ENCODE data around the gene LHPP. TPM values are rescaled to one million over a fixed set of nuclear protein-coding genes. Genes with fewer than 3 reads are reported as not detected.

The LHPP gene
- total and polyA plus RNA-seq, 8 donors, result 8.5 to 48.7 (median 17.0) TPM

GRCh38 chr10:124508070-124508667, 46.5 kb downstream of the LHPP start:
- Histone ChIP-seq H3K36me3 (peaks cover 0 to 11% (median 8%) of the 10 kb centered on the region in 4 donors), H3K4me1 (no peaks in the 10 kb centered on the region), H3K27me3 (no peaks in the 10 kb centered on the region), H3K4me3 (no peak overlapping the region), H3K27ac (no peak overlapping the region), H3K9me3 (no peaks in the 10 kb centered on the region)
- DNase-seq, result no peak
- TF ChIP-seq POLR2AphosphoS5 (IDR thresholded peaks at IDR 0.05) (no peak), POLR2A (IDR thresholded peaks at IDR 0.05) (no peak), EP300 (IDR thresholded peaks at IDR 0.05) (no peak), CTCF (IDR thresholded peaks at IDR 0.05) (no peak)
- WGBS, 5 donors, result 84 to 99% (median 86%) methylated on average over 5 to 8 of the region's 8 CpGs
- intact Hi-C loops (cut with DNase I; ENCODE audit: low total_unique reads), result no loop called here

GRCh38 chr10:124508907-124509454, 47.4 kb downstream of the LHPP start:
- Histone ChIP-seq H3K27me3 (no peaks in the 10 kb centered on the region), H3K9me3 (no peaks in the 10 kb centered on the region), H3K27ac (no peak overlapping the region), H3K36me3 (peaks cover 0 to 9% (median 8%) of the 10 kb centered on the region in 4 donors), H3K4me1 (no peaks in the 10 kb centered on the region), H3K4me3 (no peak overlapping the region)
- DNase-seq, result no peak
- 76 to 91% (median 82%) methylated on average over 5 of the region's 5 CpGs for WGBS, 5 donors
- intact Hi-C loops (cut with DNase I; ENCODE audit: low total_unique reads), result no loop called here
- TF ChIP-seq POLR2AphosphoS5 (IDR thresholded peaks at IDR 0.05) (no peak), CTCF (IDR thresholded peaks at IDR 0.05) (no peak), POLR2A (IDR thresholded peaks at IDR 0.05) (no peak), EP300 (IDR thresholded peaks at IDR 0.05) (no peak)

GRCh38 chr10:124509880-124510632, 48.4 kb downstream of the LHPP start:
- Histone ChIP-seq H3K4me3 (no peak overlapping the region), H3K36me3 (peaks cover 0 to 9% (median 8%) of the 10 kb centered on the region in 4 donors), H3K9me3 (no peaks in the 10 kb centered on the region), H3K27me3 (no peaks in the 10 kb centered on the region), H3K27ac (no peak overlapping the region), H3K4me1 (no peaks in the 10 kb centered on the region)
- intact Hi-C loops (cut with DNase I; ENCODE audit: low total_unique reads), result no loop called here
- TF ChIP-seq POLR2AphosphoS5 (IDR thresholded peaks at IDR 0.05) (no peak), EP300 (IDR thresholded peaks at IDR 0.05) (no peak), CTCF (IDR thresholded peaks at IDR 0.05) (no peak), POLR2A (IDR thresholded peaks at IDR 0.05) (no peak)
- no peak for DNase-seq
- 91 to 96% (median 94%) methylated on average over 27 of the region's 27 CpGs for WGBS, 5 donors

DNA sequence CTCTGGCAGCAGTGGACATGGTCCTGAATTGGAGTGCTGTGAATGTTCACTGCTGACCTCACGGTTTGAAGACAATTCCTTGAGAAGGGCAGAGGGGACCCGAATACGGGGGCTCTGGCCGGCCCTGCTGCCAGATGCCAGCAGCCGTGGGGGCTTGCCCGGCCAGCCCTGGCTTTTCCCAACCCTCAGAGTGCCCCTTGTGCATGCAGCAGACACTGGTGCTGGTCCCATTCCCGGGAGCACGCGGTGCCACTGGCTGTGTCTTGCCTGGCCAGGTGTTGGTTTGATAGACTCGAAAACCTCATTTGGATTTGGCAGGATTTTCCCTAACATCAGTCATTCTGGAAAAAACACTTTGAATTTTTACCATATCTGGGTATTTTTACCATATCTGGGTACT, 49.1 kb downstream of the LHPP start:
- no peak overlapping the region for H3K27ac ChIP-seq
- TF ChIP-seq POLR2A (IDR thresholded peaks at IDR 0.05) (no peak), POLR2AphosphoS5 (IDR thresholded peaks at IDR 0.05) (no peak), EP300 (IDR thresholded peaks at IDR 0.05) (no peak), CTCF (IDR thresholded peaks at IDR 0.05) (no peak)
- no peak overlapping the region for H3K4me3 ChIP-seq
- no peak for DNase-seq
- no peaks in the 10 kb centered on the region for H3K27me3 ChIP-seq
- intact Hi-C loops (cut with DNase I; ENCODE audit: low total_unique reads), result no loop called here
- H3K4me1 ChIP-seq, result no peaks in the 10 kb centered on the region
- no peaks in the 10 kb centered on the region for H3K9me3 ChIP-seq
- peaks cover 0 to 9% (median 8%) of the 10 kb centered on the region in 4 donors for H3K36me3 ChIP-seq
- WGBS, 5 donors, result 91 to 95% (median 93%) methylated on average over 8 to 10 of the region's 10 CpGs
